Astrocyte of the spinal cord (primary cell): ENCODE data around the gene VWA8.

Source experiments
- DNase-seq: peaks from one replicate; pipeline ENCODE4 v3.0.0; 2011; ENCODE audit warnings: low read depth, low spot score
- H3K4me3 ChIP-seq: 2 replicates; pipeline ENCODE4 v1.5.1; 2011; ENCODE audit warnings: low read depth, mild to moderate bottlenecking, low read length, moderate library complexity
- CTCF ChIP-seq: IDR thresholded peaks from 2 replicates; pipeline ENCODE4 v1.5.1; 2012; ENCODE audit warnings: low read depth, mild to moderate bottlenecking, low read length, inconsistent platforms
- in situ Hi-C: cut with HindIII; loops from 2 replicates; pipeline ENCODE4 v1.10.0; 2017; ENCODE audit warnings: low sequenced_read_pairs

Gene VWA8

GRCh38 chr13:41720839-41721561 is 239.9 kb downstream of the VWA8 start:
- DNase-seq, result no peak
- in situ Hi-C loops, result no loop called here
- no peak for TF ChIP-seq CTCF
- no peak overlapping the region for H3K4me3 ChIP-seq

DNA sequence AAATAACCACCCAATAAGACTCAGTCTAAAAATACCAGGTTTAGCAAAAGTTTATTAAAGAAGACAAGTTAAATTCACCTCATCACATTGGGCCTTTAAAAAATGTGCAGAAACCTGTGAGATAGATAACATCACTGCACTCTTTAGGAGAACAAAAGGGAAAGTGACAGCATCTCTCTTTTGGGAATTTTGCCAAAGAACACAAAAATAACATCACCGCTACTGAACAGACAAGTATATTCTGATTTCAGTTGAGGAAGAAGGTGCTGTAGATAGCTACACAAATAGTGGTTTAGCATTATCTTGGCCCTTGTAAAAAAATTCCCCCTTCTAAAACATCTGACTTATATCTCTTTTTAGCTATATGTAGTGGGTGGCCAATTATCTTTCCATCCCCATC is 244.7 kb downstream of the VWA8 start:
- no peak for TF ChIP-seq CTCF
- no peak overlapping the region for H3K4me3 ChIP-seq
- in situ Hi-C loops, result no loop called here
- no peak for DNase-seq

DNA sequence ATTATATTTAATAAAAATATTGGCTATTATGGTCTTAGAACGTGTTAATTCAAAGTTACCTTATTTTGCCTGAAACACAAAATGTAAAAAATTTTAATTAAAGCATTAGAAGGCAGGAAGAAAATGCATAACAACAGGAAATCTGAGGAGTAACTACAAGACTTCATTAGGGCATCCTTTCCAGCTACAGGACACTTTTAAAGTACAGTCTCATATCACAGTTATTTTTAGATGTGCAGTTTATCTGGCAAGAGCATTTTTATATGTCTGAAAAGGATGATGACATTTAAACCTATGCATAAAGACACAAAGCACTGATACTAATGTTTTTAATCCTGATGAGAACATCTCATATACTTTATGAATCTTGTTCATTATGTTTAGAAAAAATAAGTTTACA is 247.5 kb downstream of the VWA8 start:
- no peak for TF ChIP-seq CTCF
- in situ Hi-C loops, result no loop called here
- no peak overlapping the region for H3K4me3 ChIP-seq
- DNase-seq, result no peak

GRCh38 chr13:41710771-41711170 is 250.1 kb downstream of the VWA8 start:
- in situ Hi-C loops, result no loop called here
- DNase-seq, result no peak

GRCh38 chr13:41709511-41709910 is 251.4 kb downstream of the VWA8 start:
- no peak for TF ChIP-seq CTCF
- DNase-seq, result no peak
- H3K4me3 ChIP-seq, result no peak overlapping the region
- in situ Hi-C loops, result no loop called here

More at GRCh38 chr13:41710771-41711170, 250.1 kb downstream of the VWA8 start:
- H3K4me3 ChIP-seq, result no peak overlapping the region
- TF ChIP-seq CTCF, result no peak

DNA sequence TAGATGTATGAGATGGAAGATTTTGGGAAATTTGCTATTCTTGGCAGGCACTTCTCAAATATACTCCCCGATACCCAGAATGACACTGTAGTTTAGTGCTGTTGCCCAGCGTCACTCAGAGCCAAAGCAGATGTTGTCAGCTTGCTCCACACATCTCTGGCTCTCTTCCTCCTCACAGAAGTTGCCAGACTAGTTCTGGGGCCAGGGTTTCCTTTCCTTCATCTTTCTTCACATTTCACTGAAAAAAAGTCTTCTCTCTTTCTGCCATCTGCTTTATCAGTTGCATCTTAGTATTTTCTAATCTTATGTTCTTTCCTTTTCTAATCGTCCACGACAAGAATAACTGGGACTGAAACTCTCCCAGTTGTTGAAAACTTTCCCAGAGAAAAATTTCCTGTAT is 252.2 kb downstream of the VWA8 start:
- no peak for DNase-seq
- TF ChIP-seq CTCF, result no peak
- in situ Hi-C loops, result no loop called here
- H3K4me3 ChIP-seq, result no peak overlapping the region
